ENCODE measurements around the gene ITGA2.
"Not testable (repeated sequence)": the region's sequence is repeated elsewhere in the genome, so short reads cannot be mapped to it uniquely, and the experiment has no call there.

Gene ITGA2
- total RNA-seq: 0.83 to 5.9 (median 1.6) reads per million in 4 donors

GRCh38 chr5:52989025-52989780 is at the start of gene ITGA2:
ITGA2 (plus strand) TSS chr5:52989352; CDS start chr5:52989469, 117 bp downstream.
- peak; percentile 3 to 57 (median 9) for DNase-seq

GRCh38 chr5:52943285-52943684 is 45.9 kb upstream of the ITGA2 start:
- DNase-seq: peak in 1 of 5 donors; percentile 14

GRCh38 chr5:52943808-52944207 is 45.3 kb upstream of the ITGA2 start:
- DNase-seq: no peak

GRCh38 chr5:52945040-52945439 is 44.1 kb upstream of the ITGA2 start:
- no peak for DNase-seq

GRCh38 chr5:52947208-52947607 is 41.9 kb upstream of the ITGA2 start:
- no peak for DNase-seq

GRCh38 chr5:52947851-52948250 is 41.3 kb upstream of the ITGA2 start:
- no peak for DNase-seq

GRCh38 chr5:52948418-52949076 is 40.6 kb upstream of the ITGA2 start:
- peak; percentile 18 to 80 (median 35) for DNase-seq

- DNase-seq: no peak
Measured at GRCh38 chr5:52950686-52951085, 38.5 kb upstream of the ITGA2 start.

GRCh38 chr5:52952483-52952882 is 36.7 kb upstream of the ITGA2 start:
- DNase-seq: no peak

- no peak for DNase-seq
Measured at GRCh38 chr5:52956014-52956413, 33.1 kb upstream of the ITGA2 start.

GRCh38 chr5:52956915-52957747 is 32.0 kb upstream of the ITGA2 start:
- DNase-seq: no peak

- no peak for DNase-seq
Measured at GRCh38 chr5:52961274-52961681, 27.9 kb upstream of the ITGA2 start.

- DNase-seq: no peak
Measured at GRCh38 chr5:52963636-52964035, 25.5 kb upstream of the ITGA2 start.

- no peak for DNase-seq
Measured at GRCh38 chr5:52964138-52964537, 25.0 kb upstream of the ITGA2 start.

GRCh38 chr5:52976157-52976556 is 13.0 kb upstream of the ITGA2 start:
- DNase-seq: not testable (repeated sequence)

GRCh38 chr5:52977264-52977897 is 11.8 kb upstream of the ITGA2 start:
- no peak for DNase-seq

GRCh38 chr5:52981507-52981906 is 7.6 kb upstream of the ITGA2 start:
- DNase-seq: no peak

- no peak for DNase-seq
Measured at GRCh38 chr5:52983731-52984636, 5.2 kb upstream of the ITGA2 start.

- DNase-seq: no peak
Measured at GRCh38 chr5:52985306-52985705, 3.8 kb upstream of the ITGA2 start.

- DNase-seq: peak in 1 of 5 donors; percentile 28
Measured at GRCh38 chr5:52987711-52988331, 1.3 kb upstream of the ITGA2 start.
